ENCODE measurements around the gene GNAQ. TPM values are rescaled to one million over a fixed set of nuclear protein-coding genes. Genes with fewer than 3 reads are reported as not detected.

The GNAQ gene
- total and polyA plus RNA-seq, 2 experiments from 2014 or later, result 21.1 to 32.8 TPM

DNA sequence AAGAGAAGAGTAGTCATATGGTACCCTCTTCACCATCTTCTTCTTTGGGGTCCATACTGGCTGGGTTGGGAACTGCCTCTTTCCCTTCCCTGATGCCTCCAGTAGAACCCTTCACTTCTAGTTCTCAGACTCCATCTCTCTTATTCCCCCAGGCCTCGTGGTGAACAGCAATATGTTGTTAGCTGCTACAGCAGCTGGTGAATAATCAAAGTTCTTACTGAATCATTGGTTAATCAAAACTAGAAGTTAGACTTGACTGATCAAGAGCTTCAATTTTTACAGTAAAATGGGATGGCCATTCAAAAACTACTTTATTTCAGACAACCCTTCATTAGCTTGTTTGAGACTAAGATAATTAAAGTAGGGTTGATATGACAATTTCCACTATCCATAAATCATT, 192.6 kb downstream of the GNAQ start:
- Histone ChIP-seq H3K36me3 (no peaks in the 10 kb centered on the region), H3K4me1 (ENCODE audit: low read depth) (peaks cover 7% of the 10 kb centered on the region), H3K27ac (no peak overlapping the region), H3K27me3 (no peaks in the 10 kb centered on the region), H3K4me3 (no peak overlapping the region), H3K9me3 (ENCODE audit: low read depth) (no peaks in the 10 kb centered on the region)
- no peak for DNase-seq (ENCODE audit: low read depth in 1 of 2, low spot score in 1 of 2)
- TF ChIP-seq, protein P1, sequence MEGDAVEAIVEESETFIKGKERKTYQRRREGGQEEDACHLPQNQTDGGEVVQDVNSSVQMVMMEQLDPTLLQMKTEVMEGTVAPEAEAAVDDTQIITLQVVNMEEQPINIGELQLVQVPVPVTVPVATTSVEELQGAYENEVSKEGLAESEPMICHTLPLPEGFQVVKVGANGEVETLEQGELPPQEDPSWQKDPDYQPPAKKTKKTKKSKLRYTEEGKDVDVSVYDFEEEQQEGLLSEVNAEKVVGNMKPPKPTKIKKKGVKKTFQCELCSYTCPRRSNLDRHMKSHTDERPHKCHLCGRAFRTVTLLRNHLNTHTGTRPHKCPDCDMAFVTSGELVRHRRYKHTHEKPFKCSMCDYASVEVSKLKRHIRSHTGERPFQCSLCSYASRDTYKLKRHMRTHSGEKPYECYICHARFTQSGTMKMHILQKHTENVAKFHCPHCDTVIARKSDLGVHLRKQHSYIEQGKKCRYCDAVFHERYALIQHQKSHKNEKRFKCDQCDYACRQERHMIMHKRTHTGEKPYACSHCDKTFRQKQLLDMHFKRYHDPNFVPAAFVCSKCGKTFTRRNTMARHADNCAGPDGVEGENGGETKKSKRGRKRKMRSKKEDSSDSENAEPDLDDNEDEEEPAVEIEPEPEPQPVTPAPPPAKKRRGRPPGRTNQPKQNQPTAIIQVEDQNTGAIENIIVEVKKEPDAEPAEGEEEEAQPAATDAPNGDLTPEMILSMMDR (IDR thresholded peaks at IDR 0.05; ENCODE audit: low read depth, low read length), result no peak

GRCh38 chr9:77834898-77835488, 196.6 kb downstream of the GNAQ start:
- Histone ChIP-seq H3K4me3 (no peak overlapping the region), H3K27me3 (no peaks in the 10 kb centered on the region), H3K4me1 (ENCODE audit: low read depth) (no peaks in the 10 kb centered on the region), H3K27ac (no peak overlapping the region), H3K36me3 (no peaks in the 10 kb centered on the region), H3K9me3 (ENCODE audit: low read depth) (no peaks in the 10 kb centered on the region)
- TF ChIP-seq, protein P1 (IDR thresholded peaks at IDR 0.05; ENCODE audit: low read depth, low read length), result no peak
- peak in 1 of 2 donors; percentile 28 for DNase-seq (ENCODE audit: low read depth in 1 of 2, low spot score in 1 of 2)

DNA sequence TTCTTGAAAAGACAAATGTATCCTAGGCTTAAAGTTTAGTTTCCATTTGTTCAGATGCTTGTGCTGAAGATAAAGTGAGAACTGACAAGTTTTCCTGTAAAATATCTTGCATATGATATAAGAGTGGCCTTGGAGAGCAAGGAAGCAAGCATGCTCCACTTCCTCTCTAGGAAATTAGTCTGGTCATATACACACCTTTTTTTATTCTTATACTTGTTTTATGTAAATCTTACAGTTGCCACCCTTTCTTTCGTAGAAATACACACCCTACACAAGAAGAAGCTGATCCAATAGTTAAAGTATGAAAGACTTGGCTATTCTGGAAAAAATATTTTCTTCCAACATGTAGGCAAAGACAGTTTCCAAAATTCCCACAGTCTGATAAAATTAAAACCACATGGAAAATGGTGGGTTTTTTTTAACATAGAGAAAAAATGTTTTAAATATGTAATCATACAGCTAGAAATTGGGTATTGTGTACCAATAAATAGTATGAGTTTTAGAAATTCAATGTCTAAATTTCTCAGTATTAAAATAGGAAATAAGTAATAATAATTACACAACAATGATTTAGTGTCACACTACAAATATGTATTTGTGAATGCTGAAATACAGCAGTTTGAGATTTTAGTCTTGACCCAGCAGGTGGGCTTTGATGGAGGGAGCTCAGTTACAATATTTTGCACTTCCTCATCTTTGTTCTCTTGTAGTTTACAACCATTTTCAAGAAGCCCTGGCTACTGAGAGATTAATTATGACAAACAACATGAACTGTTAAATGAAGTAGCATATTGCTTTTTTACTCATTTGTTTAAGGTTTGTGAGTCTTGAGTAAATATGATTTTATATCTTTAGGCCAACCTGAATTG, 197.8 kb downstream of the GNAQ start:
- H3K36me3 ChIP-seq, result no peaks in the 10 kb centered on the region
- H3K4me1 ChIP-seq (ENCODE audit: low read depth), result no peaks in the 10 kb centered on the region
- no peak overlapping the region for H3K4me3 ChIP-seq
- no peak overlapping the region for H3K27ac ChIP-seq
- no peak for DNase-seq (ENCODE audit: low read depth in 1 of 2, low spot score in 1 of 2)
- H3K27me3 ChIP-seq, result no peaks in the 10 kb centered on the region
- no peaks in the 10 kb centered on the region for H3K9me3 ChIP-seq (ENCODE audit: low read depth)
- TF ChIP-seq, protein P1 (IDR thresholded peaks at IDR 0.05; ENCODE audit: low read depth, low read length), result no peak

DNA sequence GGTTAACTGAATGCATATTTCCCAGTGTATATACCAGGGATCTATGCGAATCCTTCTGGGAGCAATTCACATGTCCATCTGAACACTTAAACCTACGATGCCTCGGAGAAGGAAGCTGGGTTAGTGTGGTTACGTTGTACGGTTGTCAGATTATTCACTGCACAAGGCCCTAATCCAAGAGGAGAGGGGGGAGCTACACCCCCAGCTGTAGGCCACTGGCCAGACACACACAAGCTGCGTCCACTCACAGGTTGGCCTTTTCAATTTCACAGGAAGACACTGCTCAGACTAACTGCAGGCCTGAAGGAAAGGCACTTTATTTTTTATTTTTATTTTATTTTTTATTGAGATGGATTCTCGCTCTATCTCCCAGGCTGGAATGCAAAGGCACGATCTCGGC, 199.0 kb downstream of the GNAQ start:
- Histone ChIP-seq H3K27ac (no peak overlapping the region), H3K4me1 (ENCODE audit: low read depth) (peaks cover under 1% of the 10 kb centered on the region), H3K9me3 (ENCODE audit: low read depth) (no peaks in the 10 kb centered on the region), H3K4me3 (no peak overlapping the region), H3K27me3 (no peaks in the 10 kb centered on the region), H3K36me3 (no peaks in the 10 kb centered on the region)
- TF ChIP-seq, protein P1 (IDR thresholded peaks at IDR 0.05; ENCODE audit: low read depth, low read length), result no peak
- no peak for DNase-seq (ENCODE audit: low read depth in 1 of 2, low spot score in 1 of 2)

- Histone ChIP-seq H3K27me3 (no peaks in the 10 kb centered on the region), H3K9me3 (ENCODE audit: low read depth) (no peaks in the 10 kb centered on the region), H3K36me3 (no peaks in the 10 kb centered on the region), H3K27ac (no peak overlapping the region), H3K4me1 (ENCODE audit: low read depth) (peaks cover 9% of the 10 kb centered on the region), H3K4me3 (no peak overlapping the region)
- DNase-seq (ENCODE audit: low read depth in 1 of 2, low spot score in 1 of 2), result no peak
- TF ChIP-seq, protein P1 (IDR thresholded peaks at IDR 0.05; ENCODE audit: low read depth, low read length), result no peak
Measured at GRCh38 chr9:77831781-77832180, 199.8 kb downstream of the GNAQ start.

All from cardiac muscle cell (in vitro differentiated cells and primary cell).